GM18870 (cell line): Measurements from ENCODE around the gene NAALADL2.
"Not testable (repeated sequence)": the region's sequence is repeated elsewhere in the genome, so short reads cannot be mapped to it uniquely, and the experiment has no call there.

ENCODE experiments used
- ATAC-seq: cut with Tn5 transposase; IDR thresholded peaks from one replicate; pipeline ENCODE4 v1.9.1; 2021; ENCODE audit warnings: moderate library complexity; ENCODE audit not compliant: unreplicated experiment

Gene NAALADL2

DNA sequence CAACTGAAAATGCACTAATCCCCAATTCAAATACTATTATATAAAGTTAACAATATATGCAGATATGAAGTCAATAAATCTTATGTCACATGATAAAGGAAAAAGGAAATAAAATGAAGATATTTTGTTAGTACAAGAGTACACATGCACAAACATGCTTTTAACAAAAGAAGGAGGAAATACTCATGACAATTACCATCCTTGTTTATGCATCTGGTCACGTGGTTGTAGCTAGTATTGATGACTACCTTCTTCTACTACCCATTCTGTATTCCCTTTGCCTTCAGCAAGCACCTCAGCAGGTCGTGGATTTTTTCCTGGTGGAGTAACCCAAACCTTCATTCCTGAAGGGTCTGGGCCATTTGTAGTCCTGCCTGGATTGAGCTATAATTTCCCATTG lies 669.6 kb downstream of the NAALADL2 start:
- not testable (repeated sequence) for ATAC-seq

GRCh38 chr3:175535351-175535750 lies 676.2 kb downstream of the NAALADL2 start:
- no peak for ATAC-seq

DNA sequence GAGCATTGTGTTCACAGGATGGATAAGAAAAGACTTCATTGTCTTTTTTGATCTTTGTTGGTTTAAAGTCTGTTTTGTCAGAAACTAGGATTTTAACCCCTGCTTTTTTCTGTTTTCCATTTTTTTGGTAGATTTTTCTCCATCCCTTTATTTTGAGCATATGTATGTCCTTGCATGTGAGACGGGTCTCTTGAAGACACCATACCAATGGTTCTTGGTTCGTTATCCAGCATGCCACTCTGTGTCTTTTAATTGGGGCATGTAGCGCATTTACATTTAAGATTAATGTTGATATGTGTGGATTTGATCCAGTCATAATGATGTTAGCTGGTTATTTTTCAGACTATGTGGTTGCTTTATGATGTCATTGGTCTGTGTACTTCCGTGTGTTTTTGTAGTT lies 687.0 kb downstream of the NAALADL2 start:
- no peak for ATAC-seq

DNA sequence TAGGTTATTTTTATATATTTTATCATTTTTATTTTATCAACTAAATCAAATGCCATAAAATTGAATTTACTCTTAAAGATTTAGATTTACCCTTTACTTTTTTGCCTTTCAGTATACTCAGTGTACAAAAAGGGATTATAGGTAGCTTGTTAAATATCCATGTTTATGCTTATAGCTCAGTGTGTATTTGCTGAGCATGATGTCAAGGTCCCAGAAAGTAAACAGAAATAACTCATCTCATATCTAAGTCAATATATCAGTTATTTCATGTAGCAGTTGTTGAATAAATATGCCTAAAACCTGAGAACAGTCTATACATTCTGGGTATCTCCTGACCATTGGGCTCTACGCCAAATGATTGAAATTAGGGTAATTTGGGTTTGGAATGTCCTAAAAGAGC lies 693.8 kb downstream of the NAALADL2 start:
- no peak for ATAC-seq

GRCh38 chr3:175554801-175555200 lies 695.7 kb downstream of the NAALADL2 start:
- ATAC-seq: no peak

DNA sequence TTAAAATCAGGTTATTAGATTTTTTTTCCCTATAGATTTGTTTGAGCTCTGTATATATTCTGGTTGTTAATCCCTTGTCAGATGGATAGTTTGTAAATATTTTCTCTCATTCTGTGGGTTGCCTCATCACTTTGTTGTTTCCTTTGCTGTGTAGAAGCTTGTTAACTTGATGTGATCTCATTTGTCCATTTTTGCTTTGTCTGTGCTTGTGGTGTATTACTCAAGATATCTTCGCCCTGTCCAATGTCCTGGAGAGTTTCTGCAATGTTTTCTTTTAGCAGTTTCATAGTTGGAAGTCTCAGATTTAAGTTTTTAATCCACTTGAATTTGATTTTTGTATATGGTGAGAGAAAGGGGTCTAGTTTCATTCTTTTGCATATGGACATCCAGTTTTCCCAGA lies 699.1 kb downstream of the NAALADL2 start:
- no peak for ATAC-seq

DNA sequence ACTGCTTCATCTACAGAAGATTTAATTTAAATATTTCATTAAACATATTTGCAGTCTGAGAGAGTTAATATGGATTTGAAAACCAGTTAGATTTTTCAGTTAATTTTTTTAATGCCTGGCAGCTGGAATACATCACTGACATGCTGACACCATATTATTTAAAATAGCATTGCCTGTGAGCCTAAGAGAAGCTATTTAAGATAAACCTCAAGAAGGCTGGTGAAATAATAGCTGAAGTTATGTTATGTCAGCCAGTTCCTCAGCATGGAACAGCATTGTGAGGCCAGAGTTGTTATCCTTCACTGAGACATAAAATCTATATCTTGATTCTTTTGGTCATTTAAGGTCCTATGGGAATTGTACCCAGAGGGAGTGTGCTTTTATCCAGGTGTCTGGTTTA lies 705.2 kb downstream of the NAALADL2 start:
- ATAC-seq: no peak

DNA sequence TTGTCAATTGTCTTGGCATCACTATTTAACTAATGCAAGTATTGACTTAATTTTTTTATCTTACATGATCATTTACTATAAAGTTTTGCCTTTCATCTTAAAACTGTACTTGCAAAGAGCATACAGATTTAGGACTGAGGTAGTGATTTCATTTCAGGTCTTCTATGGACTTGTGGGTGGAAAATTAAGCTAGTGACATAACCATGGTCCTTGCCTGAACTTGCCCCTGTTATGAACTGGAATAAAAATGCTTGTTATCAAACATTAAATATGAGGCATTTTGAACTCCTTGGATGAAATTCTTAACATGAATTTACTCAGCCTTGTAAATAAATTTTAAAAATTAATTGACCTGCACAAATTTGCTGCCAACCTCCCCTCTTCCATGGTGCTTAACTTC lies 712.0 kb downstream of the NAALADL2 start:
- no peak for ATAC-seq

DNA sequence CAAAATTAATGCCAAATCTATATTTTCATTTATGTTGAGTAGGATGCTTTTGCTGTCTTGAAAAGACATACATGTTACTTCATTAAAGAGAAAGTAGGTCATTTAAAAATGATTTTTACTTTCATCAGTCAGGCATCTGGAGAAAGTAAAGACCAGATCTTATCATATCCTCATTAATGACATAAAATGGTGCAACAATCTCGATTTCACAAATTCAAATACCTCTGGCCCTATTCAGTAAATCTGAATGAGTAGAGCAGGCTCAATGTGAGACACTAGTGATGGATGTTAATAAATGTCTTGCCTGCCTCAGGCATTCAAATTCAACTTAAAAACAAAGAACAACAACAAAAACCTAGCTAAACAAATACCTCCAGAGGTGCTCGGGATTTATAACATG lies 714.1 kb downstream of the NAALADL2 start:
- no peak for ATAC-seq

- ATAC-seq: no peak
These were observed 721.2 kb downstream of the NAALADL2 start for GRCh38 chr3:175580318-175580717.

- ATAC-seq: no peak
These were observed 726.8 kb downstream of the NAALADL2 start for GRCh38 chr3:175585898-175586297.

- ATAC-seq: no peak
These were observed 731.6 kb downstream of the NAALADL2 start for GRCh38 chr3:175590745-175591144.

GRCh38 chr3:175591375-175591774 lies 732.2 kb downstream of the NAALADL2 start:
- ATAC-seq: no peak

DNA sequence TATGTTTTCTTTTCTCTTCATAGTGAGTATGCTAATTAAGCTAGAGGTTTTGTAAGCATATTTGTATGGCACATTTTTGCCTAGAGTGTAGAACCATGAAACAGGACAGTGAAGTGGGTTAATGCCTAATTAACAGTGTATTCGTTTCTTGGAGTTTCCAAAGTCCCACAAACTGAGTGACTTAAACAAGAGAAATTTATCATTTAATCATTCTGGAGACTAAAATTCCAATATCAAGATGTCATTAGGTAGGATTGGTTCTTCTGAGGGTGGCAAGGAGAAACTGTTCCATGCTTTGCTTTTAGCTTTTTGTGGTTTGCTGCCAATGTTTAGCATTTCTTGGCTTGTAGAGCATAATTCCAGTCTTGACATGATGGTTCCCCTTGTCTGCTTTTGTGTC lies 734.2 kb downstream of the NAALADL2 start:
- ATAC-seq: no peak

DNA sequence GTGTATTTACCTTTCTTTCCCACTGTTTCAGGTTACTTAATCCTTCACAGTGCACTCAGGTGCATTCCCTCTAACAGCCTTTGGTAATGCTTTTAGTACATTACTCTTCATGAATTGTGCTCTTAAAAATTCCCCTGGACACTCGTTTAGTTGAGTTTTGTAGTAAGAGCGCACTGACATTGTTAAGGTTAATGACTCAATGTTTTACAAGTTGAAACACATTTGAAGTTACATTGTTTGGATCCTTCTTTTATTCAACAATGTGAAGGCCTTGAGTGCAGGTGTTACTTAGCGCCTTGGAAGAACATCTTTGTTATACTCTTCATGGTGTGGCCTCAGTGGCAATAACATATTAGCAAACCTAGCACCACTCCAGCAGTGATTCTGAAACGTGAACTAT lies 739.6 kb downstream of the NAALADL2 start:
- ATAC-seq: no peak

- no peak for ATAC-seq
These were observed 742.4 kb downstream of the NAALADL2 start for GRCh38 chr3:175601521-175601920.

DNA sequence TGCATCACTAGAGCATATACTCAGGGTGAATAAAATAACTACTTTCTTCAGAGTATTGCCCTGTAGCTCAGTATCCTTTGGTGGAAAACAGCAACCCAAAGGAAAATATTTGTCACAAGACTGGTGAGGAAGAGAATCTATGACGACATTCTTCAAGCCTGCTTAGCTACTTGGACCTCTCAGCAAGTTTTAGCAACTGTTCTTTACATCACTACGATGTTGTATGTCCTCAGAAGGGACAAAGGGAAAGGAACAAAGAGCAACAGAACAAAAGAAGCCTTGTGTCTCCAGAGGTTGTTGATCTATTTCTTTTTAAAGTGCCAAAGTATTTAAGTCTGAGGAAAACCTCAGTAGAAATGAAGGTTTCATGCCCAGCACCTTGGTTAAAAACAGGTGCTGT lies 746.7 kb downstream of the NAALADL2 start:
- ATAC-seq: no peak

DNA sequence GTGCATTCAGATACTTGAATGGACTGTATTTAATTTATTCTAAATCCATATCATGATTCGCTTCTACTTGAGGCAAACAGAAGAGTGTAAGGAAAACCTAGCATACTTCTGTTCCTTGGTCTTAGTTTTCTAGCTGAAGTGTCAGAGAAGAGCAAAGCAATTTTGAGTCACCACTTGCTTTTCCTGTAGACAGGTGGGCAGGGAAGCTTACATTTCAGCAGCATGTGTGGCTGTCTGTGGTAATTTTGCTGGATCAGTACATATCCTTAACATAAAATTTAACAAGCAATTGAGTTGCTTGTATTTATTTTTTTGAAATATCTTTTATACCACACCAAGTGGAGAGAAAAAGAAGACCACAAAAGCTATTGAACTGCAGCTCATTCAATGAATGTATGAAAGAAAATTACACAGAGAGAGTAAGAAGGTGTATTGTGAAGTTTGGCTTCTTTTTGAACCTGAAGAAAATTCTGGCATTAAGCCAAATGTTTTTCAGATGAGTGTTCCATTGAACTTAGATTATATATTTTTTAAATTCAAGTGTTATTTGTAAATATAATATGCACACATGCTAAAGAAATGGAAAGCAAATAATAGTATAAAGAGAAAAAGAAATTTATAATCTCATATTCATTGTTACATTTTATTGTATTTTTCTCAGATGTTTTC lies 747.6 kb downstream of the NAALADL2 start:
- ATAC-seq: no peak

- ATAC-seq: no peak
These were observed 749.2 kb downstream of the NAALADL2 start for GRCh38 chr3:175608356-175608755.

DNA sequence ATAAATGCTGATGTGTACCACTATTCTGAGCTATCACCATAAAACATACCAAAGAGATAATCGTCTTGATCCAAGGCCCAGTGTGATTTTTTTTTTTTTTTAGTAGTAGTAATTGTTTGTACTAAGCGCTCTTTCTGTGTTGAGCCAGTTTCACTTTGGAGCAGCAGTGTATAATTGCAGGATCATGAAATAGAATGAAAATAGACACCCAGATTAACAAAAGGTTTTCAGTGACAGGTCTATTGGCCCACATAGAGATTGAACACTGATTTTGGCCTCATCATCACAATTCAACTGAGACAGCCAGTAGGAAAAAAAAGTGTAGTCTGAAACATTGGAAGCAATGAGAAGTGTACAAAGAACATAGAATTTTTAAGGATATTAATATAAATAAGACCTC lies 749.8 kb downstream of the NAALADL2 start:
- ATAC-seq: no peak

DNA sequence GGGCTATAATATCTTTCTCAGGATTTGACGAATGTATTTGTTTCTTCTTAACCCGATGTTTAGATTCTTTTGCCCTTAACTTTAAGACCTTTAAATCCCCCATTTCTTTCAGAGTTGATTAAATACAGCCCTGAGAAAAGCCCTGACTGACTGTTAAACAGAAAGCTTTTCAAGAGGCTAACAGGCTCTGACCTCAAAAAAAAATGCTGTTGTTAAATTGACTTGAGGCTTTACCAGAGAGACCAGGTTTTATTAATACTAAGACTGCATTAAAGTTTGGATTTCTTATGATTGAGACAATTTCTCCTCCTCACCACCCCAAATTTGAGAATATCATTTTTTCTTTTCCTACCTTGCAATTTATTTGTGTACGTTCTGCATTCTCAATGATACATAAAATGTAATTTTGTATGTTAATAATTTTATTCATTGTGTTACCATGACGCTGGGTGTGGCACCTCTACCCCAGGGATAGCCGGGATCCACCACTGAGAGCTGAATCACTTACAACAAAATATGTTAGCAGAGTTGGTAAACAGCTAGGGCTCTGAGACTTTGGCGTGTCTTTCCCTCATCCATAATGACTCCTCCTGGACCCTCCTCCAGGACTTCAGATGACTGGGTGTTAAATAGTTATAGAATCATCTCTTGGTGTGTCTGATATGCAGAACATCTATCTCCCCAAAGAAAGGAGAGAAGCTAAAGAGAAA lies 753.5 kb downstream of the NAALADL2 start:
- no peak for ATAC-seq

GRCh38 chr3:175614107-175614506 lies 755.0 kb downstream of the NAALADL2 start:
- not testable (repeated sequence) for ATAC-seq

DNA sequence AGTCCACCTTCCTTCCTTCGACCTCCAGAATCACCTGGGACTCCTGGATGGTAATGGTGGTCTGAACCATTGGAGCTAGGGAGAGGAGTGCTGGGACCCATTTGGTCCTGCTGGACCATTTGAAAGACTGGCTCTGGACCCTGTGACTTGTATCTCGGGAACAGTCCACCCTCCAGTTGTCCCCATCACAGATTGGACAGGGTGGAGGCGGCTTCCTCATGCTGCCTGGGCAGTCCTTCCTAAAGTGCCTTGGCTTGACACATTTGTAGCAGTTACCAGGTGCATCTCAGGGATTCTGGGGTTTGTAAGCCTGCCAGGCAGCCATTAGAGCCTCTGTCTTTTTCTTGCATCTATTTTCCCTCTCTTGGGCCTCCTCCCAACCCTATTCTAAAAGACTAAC lies 758.1 kb downstream of the NAALADL2 start:
- ATAC-seq: no peak
